Neural progenitor cell (in vitro differentiated cells): ENCODE data around the gene ZNF444. TPM values are rescaled to one million over a fixed set of nuclear protein-coding genes. Genes with fewer than 3 reads are reported as not detected.

Source experiments
- DNase-seq: peaks from one replicate; pipeline ENCODE4 v3.0.0-alpha.2; 2016; ENCODE audit warnings: low spot score
- H2AFZ ChIP-seq: fragments of 200-600 bp; sonication (generic); replicated peaks from 2 replicates; pipeline ENCODE4 v1.6.1; 2016; ENCODE audit warnings: antibody characterized with exemption
- H3F3A ChIP-seq: fragments of 200-600 bp; sonication (generic); 2 replicates; pipeline ENCODE4 v1.6.1; 2016; ENCODE audit warnings: antibody characterized with exemption, low read depth
- H3K27ac ChIP-seq: fragments of 200-600 bp; sonication (generic); 2 replicates; pipeline ENCODE4 v1.5.1; 2016; ENCODE audit warnings: mild to moderate bottlenecking
- H3K27me3 ChIP-seq: fragments of 200-600 bp; sonication (generic); 2 replicates; pipeline ENCODE4 v1.6.1; 2016; ENCODE audit warnings: mild to moderate bottlenecking, moderate library complexity
- H3K36me3 ChIP-seq: fragments of 200-600 bp; sonication (generic); 2 replicates; pipeline ENCODE4 v1.5.1; 2016
- H3K4me1 ChIP-seq: fragments of 200-600 bp; sonication (generic); 2 replicates; pipeline ENCODE4 v1.6.1; 2016; ENCODE audit warnings: mixed run types
- H3K4me2 ChIP-seq: fragments of 200-600 bp; sonication (generic); 2 replicates; pipeline ENCODE4 v1.6.1; 2016
- H3K4me3 ChIP-seq: fragments of 200-600 bp; sonication (generic); 2 replicates; pipeline ENCODE4 v1.5.1; 2016
- H3K79me2 ChIP-seq: fragments of 200-600 bp; sonication (generic); 2 replicates; pipeline ENCODE4 v1.6.1; 2016; ENCODE audit warnings: low read depth
- H3K9ac ChIP-seq: fragments of 200-600 bp; sonication (generic); 2 replicates; pipeline ENCODE4 v1.6.1; 2016
- H3K9me3 ChIP-seq: fragments of 200-600 bp; sonication (generic); 2 replicates; pipeline ENCODE4 v1.5.1; 2016; ENCODE audit warnings: low read depth
- H4K20me1 ChIP-seq: fragments of 200-600 bp; sonication (generic); 2 replicates; pipeline ENCODE4 v1.6.1; 2016; ENCODE audit warnings: low read depth
- H3K27ac Mint-ChIP-seq: 3 replicates; pipeline ENCODE4 v1.8.0; 2021; ENCODE audit warnings: mixed read lengths
- H3K27me3 Mint-ChIP-seq: 2 replicates; pipeline ENCODE4 v1.8.0; 2022; ENCODE audit warnings: low read depth, mild to moderate bottlenecking, inconsistent platforms, moderate library complexity, mixed read lengths; ENCODE audit not compliant: insufficient read depth
- H3K36me3 Mint-ChIP-seq: 3 replicates; pipeline ENCODE4 v1.8.0; 2021; ENCODE audit warnings: mixed read lengths
- H3K4me1 Mint-ChIP-seq: 3 replicates; pipeline ENCODE4 v1.8.0; 2021; ENCODE audit warnings: mixed read lengths
- H3K4me3 Mint-ChIP-seq: 3 replicates; pipeline ENCODE4 v1.8.0; 2021; ENCODE audit warnings: mild to moderate bottlenecking, moderate library complexity, mixed read lengths
- H3K9me3 Mint-ChIP-seq: 3 replicates; pipeline ENCODE4 v1.8.0; 2020; ENCODE audit warnings: mixed read lengths
- CTCF ChIP-seq: fragments of 200-600 bp; sonication (generic); IDR thresholded peaks from 2 replicates; pipeline ENCODE4 v1.5.1; 2017; ENCODE audit warnings: antibody characterized with exemption, mild to moderate bottlenecking
- EZH2 ChIP-seq: fragments of 200-600 bp; sonication (generic); IDR thresholded peaks from 2 replicates; pipeline ENCODE4 v1.6.1; 2017; ENCODE audit warnings: antibody characterized with exemption, mild to moderate bottlenecking, moderate library complexity
- EZH2phosphoT487 ChIP-seq: fragments of 200-600 bp; sonication (generic); IDR thresholded peaks from 2 replicates; pipeline ENCODE4 v1.6.1; 2017; ENCODE audit warnings: antibody characterized with exemption
- total RNA-seq: library from RNA; depleted of rRNA; stranded (reverse); fragments of >200 nt; gene quantifications from 2 replicates; pipeline ENCODE4 v1.2.3, GENCODE V29; 2015; ENCODE audit warnings: low replicate concordance

Gene ZNF444
- total RNA-seq, 1 donor from 2014 or later: 7.0 TPM

- Histone ChIP-seq H4K20me1 (peaks cover 65% of the 10 kb centered on the region), H3K27me3 (no peaks in the 10 kb centered on the region), H3K4me1 (peaks cover 4% of the 10 kb centered on the region), H3K36me3 (no peaks in the 10 kb centered on the region), H3K27ac (no peak overlapping the region), H3F3A (peaks cover 9% of the 10 kb centered on the region), H2AFZ (no peak overlapping the region), H3K9ac (no peak overlapping the region), H3K9me3 (no peaks in the 10 kb centered on the region), H3K4me2 (peak overlapping the region; percentile 79), H3K4me3 (no peak overlapping the region), H3K79me2 (peaks cover 68% of the 10 kb centered on the region)
- DNase-seq: no peak
- Mint-ChIP-seq H3K27ac (no peak overlapping the region), H3K4me3 (peak overlapping the region; percentile 87), H3K36me3 (peaks cover 4% of the 10 kb centered on the region), H3K9me3 (no peaks in the 10 kb centered on the region), H3K4me1 (peaks cover 32% of the 10 kb centered on the region), H3K27me3 (peaks cover 3% of the 10 kb centered on the region)
- TF ChIP-seq EZH2phosphoT487: no peak
- no peak for TF ChIP-seq CTCF
- TF ChIP-seq EZH2: no peak
Observed at GRCh38 chr19:56118666-56119581, 22.2 kb upstream of the ZNF444 start.

GRCh38 chr19:56119582-56119978 is 21.5 kb upstream of the ZNF444 start:
- H3K36me3 Mint-ChIP-seq: peaks cover 4% of the 10 kb centered on the region
- peaks cover 61% of the 10 kb centered on the region for H3K79me2 ChIP-seq
- peaks cover 58% of the 10 kb centered on the region for H4K20me1 ChIP-seq
- peak overlapping the region; percentile 79 for H3K4me2 ChIP-seq
- no peaks in the 10 kb centered on the region for H3K9me3 Mint-ChIP-seq
- TF ChIP-seq EZH2 (no peak), CTCF (no peak), EZH2phosphoT487 (no peak)
- H3K9me3 ChIP-seq: no peaks in the 10 kb centered on the region
- no peak overlapping the region for H3K27ac ChIP-seq
- H3K4me1 ChIP-seq: peaks cover 4% of the 10 kb centered on the region
- H3K27me3 ChIP-seq: no peaks in the 10 kb centered on the region
- H2AFZ ChIP-seq: no peak overlapping the region
- peak overlapping the region; percentile 87 for H3K4me3 Mint-ChIP-seq
- peaks cover 9% of the 10 kb centered on the region for H3F3A ChIP-seq
- peaks cover 30% of the 10 kb centered on the region for H3K4me1 Mint-ChIP-seq
- peaks cover 1% of the 10 kb centered on the region for H3K27me3 Mint-ChIP-seq
- H3K4me3 ChIP-seq: peak overlapping the region; percentile 73
- H3K27ac Mint-ChIP-seq: no peak overlapping the region
- peak overlapping the region; percentile 66 for H3K9ac ChIP-seq
- DNase-seq: no peak
- H3K36me3 ChIP-seq: no peaks in the 10 kb centered on the region

GRCh38 chr19:56120002-56120370 is 21.1 kb upstream of the ZNF444 start:
- Histone ChIP-seq H3K4me3 (peak overlapping the region; percentile 73), H3K9ac (peak overlapping the region; percentile 66), H3K9me3 (no peaks in the 10 kb centered on the region), H3K27ac (no peak overlapping the region), H3K79me2 (peaks cover 57% of the 10 kb centered on the region), H3K4me2 (peak overlapping the region; percentile 79), H4K20me1 (peaks cover 54% of the 10 kb centered on the region), H3F3A (peaks cover 9% of the 10 kb centered on the region), H3K36me3 (no peaks in the 10 kb centered on the region), H3K4me1 (peaks cover 4% of the 10 kb centered on the region), H2AFZ (no peak overlapping the region), H3K27me3 (no peaks in the 10 kb centered on the region)
- TF ChIP-seq CTCF (no peak), EZH2 (no peak), EZH2phosphoT487 (no peak)
- peak overlapping the region; percentile 87 for H3K4me3 Mint-ChIP-seq
- peaks cover 2% of the 10 kb centered on the region for H3K36me3 Mint-ChIP-seq
- H3K27me3 Mint-ChIP-seq: no peaks in the 10 kb centered on the region
- peak overlapping the region; percentile 57 for H3K27ac Mint-ChIP-seq
- H3K4me1 Mint-ChIP-seq: peaks cover 28% of the 10 kb centered on the region
- DNase-seq: no peak
- no peaks in the 10 kb centered on the region for H3K9me3 Mint-ChIP-seq
